PC-3 (cell line): Measurements from ENCODE around the gene IL7R. TPM values are rescaled to one million over a fixed set of nuclear protein-coding genes. Genes with fewer than 3 reads are reported as not detected.

Source experiments
- ATAC-seq: fragments of 200-7000 bp; cut with Tn5 transposase; 2 replicates; pipeline ENCODE4 v1.9.1; 2020; ENCODE audit warnings: mild to moderate bottlenecking, moderate library complexity
- BruUV-seq: library from RNA; stranded (reverse); fragments of 400-500 nt; replicated peaks from 2 replicates; lab custom pipeline; 2021; lab: Mats Ljungman, UMichigan
- CTCF ChIA-PET: fragments of 300-600 bp; sonication (Branson Sonifier 250); formaldehyde crosslinking; loops from one replicate; lab custom pipeline; 2022; ENCODE audit warnings: antibody characterized with exemption; lab: Charles Lee
- POLR2A ChIA-PET: fragments of 300-600 bp; sonication (Branson Sonifier 250); formaldehyde crosslinking; loops from one replicate; lab custom pipeline; 2022; ENCODE audit warnings: antibody characterized with exemption; ENCODE audit not compliant: unreplicated experiment; lab: Charles Lee
- DNase-seq: peaks from one replicate; pipeline ENCODE4 v3.0.0-alpha.2; 2015
- H2AFZ ChIP-seq: fragments of 300-600 bp; sonication (generic); 2 replicates; pipeline ENCODE4 v1.6.0; 2016; ENCODE audit warnings: antibody characterized with exemption, low read length
- H3F3A ChIP-seq: fragments of 300-600 bp; sonication (generic); one replicate; pipeline ENCODE4 v1.6.0; 2017; ENCODE audit warnings: antibody characterized with exemption, low read length, control low read depth, mild to moderate bottlenecking; ENCODE audit not compliant: unreplicated experiment
- H3K27ac ChIP-seq: fragments of 300-600 bp; sonication (generic); 2 replicates; pipeline ENCODE4 v1.5.1; 2016; ENCODE audit warnings: mild to moderate bottlenecking, low read length
- H3K27me3 ChIP-seq: fragments of 300-600 bp; sonication (generic); 2 replicates; pipeline ENCODE4 v1.6.1; 2016; ENCODE audit warnings: low read length, mixed read lengths
- H3K36me3 ChIP-seq: fragments of 300-600 bp; sonication (generic); 2 replicates; pipeline ENCODE4 v1.6.1; 2016; ENCODE audit warnings: low read depth, mixed run types, low read length, mixed read lengths
- H3K4me1 ChIP-seq: fragments of 300-600 bp; sonication (generic); 2 replicates; pipeline ENCODE4 v1.5.1; 2016; ENCODE audit warnings: low read length; ENCODE audit not compliant: insufficient read depth
- H3K4me2 ChIP-seq: fragments of 300-600 bp; sonication (generic); 2 replicates; pipeline ENCODE4 v1.6.0; 2016; ENCODE audit warnings: low read length
- H3K4me3 ChIP-seq: fragments of 300-600 bp; sonication (generic); 2 replicates; pipeline ENCODE4 v1.5.1; 2016; ENCODE audit warnings: mild to moderate bottlenecking, low read length, mixed read lengths
- H3K79me2 ChIP-seq: fragments of 300-600 bp; sonication (generic); 2 replicates; pipeline ENCODE4 v1.6.1; 2017; ENCODE audit warnings: low read length, mixed read lengths
- H3K9ac ChIP-seq: fragments of 300-600 bp; sonication (generic); 2 replicates; pipeline ENCODE4 v1.6.0; 2016; ENCODE audit warnings: mild to moderate bottlenecking, low read length
- H3K9me2 ChIP-seq: fragments of 300-600 bp; sonication (generic); replicated peaks from 2 replicates; pipeline ENCODE4 v1.6.1; 2016; ENCODE audit warnings: mixed run types, low read length, mixed read lengths
- H3K9me3 ChIP-seq: fragments of 300-600 bp; sonication (generic); 2 replicates; pipeline ENCODE4 v1.6.1; 2016; ENCODE audit warnings: low read length, mixed read lengths
- H4K20me1 ChIP-seq: fragments of 300-600 bp; sonication (generic); 2 replicates; pipeline ENCODE4 v1.6.1; 2016; ENCODE audit warnings: low read length, mixed read lengths
- CTCF ChIP-seq: fragments of 300-600 bp; sonication (generic); conservative IDR thresholded peaks from 2 replicates; pipeline ENCODE4 v1.5.1; 2017; ENCODE audit warnings: antibody characterized with exemption, low read depth, mild to moderate bottlenecking, low read length
- EZH2 ChIP-seq: fragments of 300-600 bp; sonication (generic); IDR thresholded peaks from one replicate; pipeline ENCODE4 v1.6.1; 2017; ENCODE audit warnings: antibody characterized with exemption, mild to moderate bottlenecking, low read length; ENCODE audit not compliant: unreplicated experiment
- EZH2phosphoT487 ChIP-seq: fragments of 300-600 bp; sonication (generic); IDR thresholded peaks from 2 replicates; pipeline ENCODE4 v1.6.1; 2018; ENCODE audit warnings: mild to moderate bottlenecking, antibody characterized with exemption, low read length, borderline replicate concordance
- intact Hi-C: fragments of 100-400 bp; cut with micrococcal nuclease; formaldehyde crosslinking; loops from 2 replicates; pipeline ENCODE4 v1.9.0; 2023
- total RNA-seq: library from RNA; depleted of rRNA; stranded (reverse); fragments of >200 nt; gene quantifications from 2 replicates; pipeline ENCODE4 v1.2.3, GENCODE V29; 2014

IL7R gene
- total RNA-seq, 1 experiment from 2014 or later, result 7.4 TPM

DNA sequence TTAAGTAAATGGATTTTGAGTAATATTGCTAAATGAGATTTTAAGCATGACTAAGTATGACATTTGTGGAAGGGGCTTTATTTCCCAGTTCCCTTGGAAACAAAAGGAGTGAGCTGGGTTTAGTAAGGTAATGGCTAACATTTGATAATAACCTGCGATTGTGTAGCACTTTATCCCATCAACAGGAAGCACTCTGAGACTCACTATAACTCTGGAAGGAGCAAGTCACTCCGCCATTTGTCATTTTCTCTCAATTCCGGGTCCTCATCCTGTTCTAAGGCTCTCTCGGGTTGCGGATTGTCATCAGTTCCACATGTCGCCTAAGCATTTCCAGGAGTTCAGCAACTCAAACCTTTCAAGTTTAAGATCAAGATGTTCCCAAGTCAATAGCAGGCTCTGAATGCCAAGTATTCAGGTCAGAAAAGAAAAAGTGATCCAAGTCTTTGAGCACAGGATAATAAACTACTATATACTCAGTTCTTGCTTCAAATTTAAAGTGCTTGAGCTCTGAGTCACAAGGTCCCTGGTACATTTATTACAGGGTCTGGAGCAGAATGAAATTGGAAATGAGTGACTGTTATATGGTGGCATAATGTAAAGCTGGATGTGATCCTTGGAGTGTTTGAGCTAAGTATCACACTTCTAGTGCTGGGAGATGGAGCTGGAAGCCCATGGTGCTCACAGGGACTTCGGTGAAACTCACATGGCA, 42.4 kb downstream of the IL7R start:
- BruUV-seq, result no TSS peak
- POLR2A ChIA-PET, result no interaction called here
- no peaks in the 10 kb centered on the region for H3K4me1 ChIP-seq
- no peaks in the 10 kb centered on the region for H3K9me2 ChIP-seq
- no peak overlapping the region for H3K4me3 ChIP-seq
- intact Hi-C loops, result no loop called here
- H3K79me2 ChIP-seq, result no peaks in the 10 kb centered on the region
- H3K9ac ChIP-seq, result no peak overlapping the region
- no peak for DNase-seq
- H3F3A ChIP-seq, result no peaks in the 10 kb centered on the region
- CTCF ChIA-PET, result no interaction called here
- H4K20me1 ChIP-seq, result no peaks in the 10 kb centered on the region
- H3K36me3 ChIP-seq, result no peaks in the 10 kb centered on the region
- H3K9me3 ChIP-seq, result no peaks in the 10 kb centered on the region
- no peak for ATAC-seq
- TF ChIP-seq CTCF (no peak), EZH2phosphoT487 (no peak), EZH2 (no peak)
- H3K27ac ChIP-seq, result no peak overlapping the region
- H3K4me2 ChIP-seq, result no peak overlapping the region
- H3K27me3 ChIP-seq, result no peaks in the 10 kb centered on the region
- no peak overlapping the region for H2AFZ ChIP-seq

DNA sequence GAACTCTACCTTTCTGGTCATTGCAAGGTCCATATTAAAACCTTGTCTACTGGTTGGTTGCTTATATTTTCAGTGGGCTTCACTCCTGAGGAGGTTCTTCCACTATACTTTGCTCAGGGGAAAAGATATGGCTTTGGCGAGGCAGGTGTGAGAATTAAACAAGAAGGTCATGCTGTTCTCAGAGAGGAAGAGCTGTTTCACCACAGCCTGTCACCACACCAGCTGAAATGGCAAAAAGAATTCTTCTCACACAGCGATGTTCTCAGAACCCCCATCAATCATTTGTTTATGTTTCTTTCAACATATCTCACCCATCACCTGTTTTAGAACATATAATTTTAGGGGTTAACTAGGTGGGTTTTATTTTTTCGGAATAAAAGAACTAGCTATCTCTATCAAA, 43.1 kb downstream of the IL7R start:
- H4K20me1 ChIP-seq, result no peaks in the 10 kb centered on the region
- H3F3A ChIP-seq, result no peaks in the 10 kb centered on the region
- DNase-seq, result no peak
- H3K4me3 ChIP-seq, result no peak overlapping the region
- no peaks in the 10 kb centered on the region for H3K79me2 ChIP-seq
- no peaks in the 10 kb centered on the region for H3K9me3 ChIP-seq
- intact Hi-C loops, result no loop called here
- ChIA-PET POLR2A (no interaction called here), CTCF (no interaction called here)
- no peaks in the 10 kb centered on the region for H3K9me2 ChIP-seq
- H2AFZ ChIP-seq, result no peak overlapping the region
- no peaks in the 10 kb centered on the region for H3K36me3 ChIP-seq
- H3K27ac ChIP-seq, result no peak overlapping the region
- no peak overlapping the region for H3K4me2 ChIP-seq
- H3K27me3 ChIP-seq, result no peaks in the 10 kb centered on the region
- BruUV-seq, result no TSS peak
- TF ChIP-seq EZH2, result no peak
- TF ChIP-seq EZH2phosphoT487, result no peak
- TF ChIP-seq CTCF, result no peak
- no peak overlapping the region for H3K9ac ChIP-seq
- H3K4me1 ChIP-seq, result no peaks in the 10 kb centered on the region
- ATAC-seq, result no peak

- no peak for ATAC-seq
- H4K20me1 ChIP-seq, result no peaks in the 10 kb centered on the region
These were observed 44.4 kb downstream of the IL7R start for GRCh38 chr5:35900972-35901695.

More at GRCh38 chr5:35900972-35901695, 44.4 kb downstream of the IL7R start:
- H3K4me2 ChIP-seq, result no peak overlapping the region
- H3K9me3 ChIP-seq, result no peaks in the 10 kb centered on the region
- no peak overlapping the region for H2AFZ ChIP-seq
- H3K27ac ChIP-seq, result no peak overlapping the region
- H3K36me3 ChIP-seq, result no peaks in the 10 kb centered on the region
- H3F3A ChIP-seq, result no peaks in the 10 kb centered on the region
- CTCF ChIA-PET, result no interaction called here
- no peak overlapping the region for H3K9ac ChIP-seq
- H3K27me3 ChIP-seq, result no peaks in the 10 kb centered on the region
- no peak overlapping the region for H3K4me3 ChIP-seq
- H3K4me1 ChIP-seq, result no peaks in the 10 kb centered on the region
- POLR2A ChIA-PET, result no interaction called here
- no peaks in the 10 kb centered on the region for H3K9me2 ChIP-seq
- BruUV-seq, result no TSS peak
- no peak for DNase-seq
- intact Hi-C loops, result no loop called here
- TF ChIP-seq CTCF (no peak), EZH2 (no peak), EZH2phosphoT487 (no peak)
- H3K79me2 ChIP-seq, result no peaks in the 10 kb centered on the region
